GM21515 (cell line): ENCODE data around the gene PAX6.
"Not testable (repeated sequence)": the region's sequence is repeated elsewhere in the genome, so short reads cannot be mapped to it uniquely, and the experiment has no call there.

Source experiments
- ATAC-seq: cut with Tn5 transposase; IDR thresholded peaks from one replicate; pipeline ENCODE4 v1.9.1; 2021; ENCODE audit not compliant: unreplicated experiment

PAX6 gene

GRCh38 chr11:31770011-31770700, 41.0 kb downstream of the PAX6 start:
- ATAC-seq, result no peak

DNA sequence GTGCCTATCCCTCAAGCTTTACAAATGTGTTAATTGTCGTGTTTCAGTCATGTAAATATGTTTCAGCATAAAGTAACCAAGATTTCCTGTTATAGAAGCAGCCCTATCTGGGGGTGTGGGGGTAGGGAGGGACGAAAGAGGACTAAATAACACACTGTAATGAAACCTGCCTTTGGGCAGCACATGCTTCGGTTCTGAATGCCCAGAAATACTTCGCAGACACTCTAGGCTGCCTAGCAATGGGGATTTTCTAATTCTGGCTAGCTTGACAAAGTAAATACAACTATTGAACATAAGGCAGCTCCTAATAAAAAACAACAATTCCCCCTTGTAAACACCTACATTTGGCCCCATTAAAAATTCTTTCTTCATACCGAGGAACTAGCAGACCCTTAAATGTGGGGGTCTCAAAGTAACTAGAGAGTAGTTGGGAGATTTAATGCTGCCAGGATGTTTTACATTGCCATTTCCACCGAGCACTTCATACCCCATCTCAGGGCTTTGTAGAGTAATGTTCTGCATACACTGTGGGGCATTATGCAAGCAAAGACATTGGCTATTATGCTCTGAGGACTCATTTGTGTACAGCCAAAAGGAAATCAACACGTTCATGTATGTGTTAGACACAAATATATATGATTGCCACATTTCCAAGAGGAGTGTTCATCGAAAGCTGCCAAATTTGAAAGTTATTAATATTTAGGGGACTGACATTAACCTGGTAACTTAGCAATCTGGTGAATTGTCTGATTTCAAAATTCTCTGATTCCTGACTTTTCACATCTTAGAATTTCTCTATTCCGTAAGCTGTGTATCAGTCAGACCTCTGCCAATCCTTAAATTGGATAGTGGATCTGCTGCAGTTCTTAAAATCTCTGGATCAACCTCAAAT, 42.1 kb downstream of the PAX6 start:
- no peak for ATAC-seq

DNA sequence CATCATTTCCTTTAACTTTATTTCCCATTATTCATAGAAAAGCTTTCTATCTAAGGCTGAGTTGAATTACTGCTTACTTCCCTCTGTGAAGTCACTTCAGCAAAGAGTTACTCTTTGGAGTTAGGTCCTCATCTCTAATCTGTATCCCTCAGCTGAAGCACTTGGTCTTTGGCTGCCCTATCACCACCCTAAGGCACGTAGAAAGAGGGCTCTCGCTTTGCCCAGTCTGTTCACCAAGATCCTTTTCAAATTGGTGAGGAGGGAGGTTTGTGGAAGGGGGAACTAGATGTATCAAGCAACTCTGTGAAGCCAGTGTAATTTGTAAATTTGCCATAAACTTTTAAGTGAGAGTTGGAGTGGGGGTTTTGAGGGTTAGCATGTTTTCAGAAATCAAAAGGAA, 43.4 kb downstream of the PAX6 start:
- ATAC-seq, result no peak

DNA sequence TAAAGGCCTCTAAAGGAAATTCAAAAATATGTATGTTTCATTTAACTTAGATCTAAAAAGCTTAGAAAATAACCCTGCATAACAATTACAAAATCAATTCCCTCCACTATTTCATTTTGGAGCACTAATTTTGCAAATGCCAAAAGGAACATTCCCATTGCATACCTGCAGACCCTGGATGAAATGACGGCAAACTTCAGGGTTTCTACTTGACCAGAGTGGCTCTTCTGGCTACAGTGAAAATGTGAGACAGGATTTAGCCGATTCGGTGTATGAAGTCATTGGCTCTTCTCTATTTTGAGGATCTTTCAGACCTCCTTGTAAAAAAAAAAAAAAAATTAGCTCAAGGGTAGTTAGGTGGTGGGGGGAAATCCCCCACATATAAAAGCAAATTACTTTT, 44.1 kb downstream of the PAX6 start:
- ATAC-seq, result no peak

DNA sequence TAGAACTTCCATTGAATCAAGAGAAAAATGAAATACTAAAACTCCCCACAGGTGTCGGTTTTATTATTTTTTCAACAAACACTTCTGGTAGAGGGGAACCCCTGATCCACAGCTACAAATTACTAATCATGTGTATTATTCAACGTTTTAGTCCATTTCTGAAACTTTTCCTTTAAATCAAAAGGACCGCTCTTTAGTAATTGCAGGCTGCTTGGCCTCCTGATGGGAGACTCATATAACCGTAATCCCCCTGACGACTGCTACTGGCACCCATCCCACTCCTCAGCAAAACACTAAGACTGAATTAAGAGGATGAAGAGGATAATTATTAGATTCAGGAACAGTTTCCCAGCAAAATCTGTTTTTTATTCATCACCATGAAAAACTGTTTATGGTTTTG, 46.4 kb downstream of the PAX6 start:
- no peak for ATAC-seq

- ATAC-seq, result no peak
These were observed 46.9 kb downstream of the PAX6 start for GRCh38 chr11:31764261-31764660.

GRCh38 chr11:31763296-31763695, 47.8 kb downstream of the PAX6 start:
- no peak for ATAC-seq

DNA sequence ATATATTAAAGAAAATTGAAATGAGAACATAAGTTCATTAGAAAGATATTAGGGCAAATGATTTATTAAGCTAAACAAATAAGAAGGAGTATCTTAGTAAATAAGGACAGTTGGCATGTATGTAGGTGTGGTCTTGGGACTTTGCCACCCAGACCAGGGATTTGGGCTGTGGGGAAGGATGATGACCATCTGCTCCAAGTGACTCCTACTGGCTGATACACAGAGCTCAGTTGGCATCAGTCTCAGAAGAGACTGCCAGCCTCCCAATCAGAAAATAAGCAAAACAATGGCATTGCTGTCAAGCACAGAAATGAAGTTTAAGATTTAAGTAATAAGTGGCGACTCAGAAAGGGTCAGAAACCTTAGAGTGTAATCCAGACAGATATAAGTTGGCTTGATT, 49.5 kb downstream of the PAX6 start:
- ATAC-seq, result no peak

- no peak for ATAC-seq
These were observed 53.8 kb downstream of the PAX6 start for GRCh38 chr11:31757260-31757835.

DNA sequence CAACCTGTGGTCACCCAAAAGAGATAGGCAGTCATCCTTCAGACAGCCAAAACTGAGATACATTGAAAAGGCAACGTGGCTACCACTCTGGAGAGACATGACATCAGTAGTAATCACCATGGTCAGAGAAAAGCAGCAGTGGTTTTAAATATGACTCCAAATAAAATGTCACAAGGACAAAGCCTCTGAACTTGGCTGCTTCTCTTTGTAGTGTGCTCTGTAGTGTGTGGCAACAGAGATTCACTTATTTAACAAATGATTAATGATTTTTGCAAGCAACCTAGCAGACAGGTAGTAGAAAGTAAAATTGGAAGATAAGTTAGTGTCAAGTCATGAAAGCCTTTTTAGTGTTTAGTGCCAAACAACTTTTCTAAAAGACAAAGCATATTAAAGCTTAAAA, 63.5 kb downstream of the PAX6 start:
- no peak for ATAC-seq

GRCh38 chr11:31740731-31741368, 70.3 kb downstream of the PAX6 start:
- ATAC-seq, result not testable (repeated sequence)

DNA sequence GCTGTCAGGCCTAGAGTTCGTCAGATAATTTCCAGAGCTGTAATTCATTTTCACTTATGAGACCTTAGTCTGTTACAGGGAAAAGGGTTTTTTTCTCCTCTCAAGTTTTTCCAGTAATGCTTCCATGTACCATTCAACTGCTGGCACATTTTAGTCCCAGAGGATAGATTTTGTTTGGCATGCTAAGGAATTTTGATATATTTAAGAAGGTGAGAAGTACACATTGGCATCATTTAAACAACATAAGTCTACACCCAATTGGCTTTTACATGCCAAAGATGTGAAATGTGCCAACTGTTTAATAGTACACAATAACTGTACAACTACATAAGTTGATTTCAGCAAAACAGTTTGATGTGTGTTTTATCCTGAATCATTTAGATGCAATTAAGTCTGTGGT, 71.0 kb downstream of the PAX6 start:
- no peak for ATAC-seq
